K562 (cell line): ENCODE data around the gene SLC35B1. TPM values are rescaled to one million over a fixed set of nuclear protein-coding genes. Genes with fewer than 3 reads are reported as not detected.

Source experiments
- ATAC-seq: fragments of 200-7000 bp; cut with Tn5 transposase; 3 replicates; pipeline ENCODE4 v1.9.1; 2020; ENCODE audit warnings: moderate library complexity
- BruUV-seq: library from RNA; stranded (reverse); fragments of 400-500 nt; replicated peaks from 2 replicates; lab custom pipeline; 2021; lab: Mats Ljungman, UMichigan
- CTCF ChIA-PET: fragments of 300-600 bp; formaldehyde crosslinking; extraction: SDS; loops from one replicate; lab custom pipeline; 2021; ENCODE audit warnings: low intra/inter-chr PET ratio; lab: Yijun Ruan, JAX
- POLR2A ChIA-PET: fragments of 300-600, 350-650 bp; sonication (Branson Sonifier 250); formaldehyde crosslinking; extraction: SDS; loops from one replicate; lab custom pipeline; 2021; ENCODE audit warnings: antibody characterized with exemption, inconsistent platforms; lab: Yijun Ruan, JAX
- DNase-seq, 4 experiments: peaks; one replicate each; pipeline versions ENCODE4 v3.0.0 to v3.0.0-alpha.2; 2011 to 2018; ENCODE audit warnings: low spot score in 3 of 4, mixed read lengths in 3 of 4; ENCODE audit errors: extremely low read depth in 1 of 4
- FAIRE-seq: peaks from 2 replicates; lab custom pipeline; 2011; peaks lifted over from hg19 to GRCh38; lab: Jason Lieb, UNC
- H2AFZ ChIP-seq: 2 replicates; pipeline ENCODE4 v1.6.0; 2011; ENCODE audit warnings: low read depth, low read length, control low read depth, inconsistent platforms
- H3K27ac ChIP-seq: fragments of 200-600 bp; 3 replicates; pipeline ENCODE4 v1.8.0; 2011; ENCODE audit warnings: low read depth, mild to moderate bottlenecking, control low read depth, inconsistent platforms, low read length, moderate library complexity, mixed read lengths; ENCODE audit errors: extremely low read depth
- H3K27me3 ChIP-seq, 2 experiments: fragments of 300-600 bp in 1 of 2; 2 replicates in 1 of 2; 3 replicates in 1 of 2; pipeline versions ENCODE4 v1.6.0 to v1.8.0; 2011; ENCODE audit warnings: inconsistent platforms in 2 of 2, low read length in 2 of 2, mild to moderate bottlenecking in 1 of 2, mixed read lengths in 1 of 2, moderate library complexity in 1 of 2; ENCODE audit not compliant: control insufficient read depth in 2 of 2, insufficient read depth in 2 of 2
- H3K36me3 ChIP-seq: fragments of 300-600 bp; 3 replicates; pipeline ENCODE4 v1.8.0; 2011; ENCODE audit warnings: mild to moderate bottlenecking, low read length, inconsistent platforms; ENCODE audit not compliant: control insufficient read depth, insufficient read depth
- H3K4me1 ChIP-seq, 2 experiments: fragments of 200-600 bp in 1 of 2; replicated peaks in 1 of 2; 2 replicates in 1 of 2; 3 replicates in 1 of 2; pipeline versions ENCODE4 v1.5.1 to v1.8.0; 2011; ENCODE audit warnings: inconsistent platforms in 2 of 2, low read length in 2 of 2, mild to moderate bottlenecking in 1 of 2, mixed read lengths in 1 of 2, moderate library complexity in 1 of 2; ENCODE audit not compliant: control insufficient read depth in 2 of 2, insufficient read depth in 2 of 2
- H3K4me2 ChIP-seq: 2 replicates; pipeline ENCODE4 v1.6.1; 2011; ENCODE audit warnings: low read length, control low read depth, inconsistent platforms, mixed read lengths; ENCODE audit not compliant: insufficient read depth
- H3K4me3 ChIP-seq: fragments of 200-600 bp; sonication (generic), shearing (Covaris generic); 2 replicates; pipeline ENCODE4 v1.5.1; 2016; ENCODE audit warnings: control low read depth, inconsistent platforms
- H3K79me2 ChIP-seq: fragments of 200-600 bp; 3 replicates; pipeline ENCODE4 v1.8.0; 2011; ENCODE audit warnings: low read length, inconsistent platforms; ENCODE audit not compliant: control insufficient read depth, insufficient read depth
- H3K9ac ChIP-seq, 2 experiments: 2 replicates each; pipeline versions ENCODE4 v1.6.0 to v1.6.1; 2011; ENCODE audit warnings: low read depth in 2 of 2, low read length in 2 of 2, control low read depth in 1 of 2, inconsistent platforms in 1 of 2, mild to moderate bottlenecking in 1 of 2, mixed read lengths in 1 of 2; ENCODE audit not compliant: insufficient read depth in 1 of 2
- H3K9me1 ChIP-seq: one replicate; pipeline ENCODE4 v1.6.0; 2011; ENCODE audit warnings: inconsistent platforms, mild to moderate bottlenecking, low read length, moderate library complexity; ENCODE audit not compliant: control insufficient read depth, insufficient read depth
- H3K9me3 ChIP-seq: replicated peaks from 2 replicates; pipeline ENCODE4 v1.5.1; 2011; ENCODE audit warnings: low read depth, low read length, inconsistent platforms; ENCODE audit not compliant: control insufficient read depth, insufficient read depth
- H4K20me1 ChIP-seq: replicated peaks from 2 replicates; pipeline ENCODE4 v1.6.1; 2011; ENCODE audit warnings: low read length, inconsistent platforms, mixed read lengths; ENCODE audit not compliant: control insufficient read depth, insufficient read depth
- HDAC2 ChIP-seq: fragments of 450-650 bp; IDR thresholded peaks from 2 replicates; pipeline ENCODE4 v1.6.1; 2016; ENCODE audit warnings: mild to moderate bottlenecking
- HNRNPUL1 ChIP-seq: fragments of 200-400 bp; formaldehyde crosslinking; IDR thresholded peaks from 2 replicates; pipeline ENCODE4 v1.6.1; 2017; ENCODE audit warnings: low read length
- KAT2B ChIP-seq: IDR thresholded peaks from one replicate; pipeline ENCODE4 v1.6.1; 2012; ENCODE audit warnings: low read depth, mild to moderate bottlenecking, control low read depth, inconsistent platforms, low read length, moderate library complexity
- MCM3 ChIP-seq: fragments of 450-650 bp; IDR thresholded peaks from 2 replicates; pipeline ENCODE4 v1.6.1; 2016
- NCOR1 ChIP-seq: fragments of 450-650 bp; IDR thresholded peaks from 2 replicates; pipeline ENCODE4 v1.6.1; 2016; ENCODE audit warnings: mild to moderate bottlenecking, moderate library complexity
- POLR2AphosphoS5 ChIP-seq: IDR thresholded peaks from 2 replicates; pipeline ENCODE4 v1.6.1; 2011; ENCODE audit warnings: mild to moderate bottlenecking, low read depth, low read length, moderate library complexity; ENCODE audit not compliant: control insufficient read depth, insufficient read depth
- RBM39 ChIP-seq: fragments of 200-400 bp; formaldehyde crosslinking; optimal IDR thresholded peaks from 2 replicates; pipeline ENCODE3; 2018; ENCODE audit warnings: low read depth, low read length
- SIRT6 ChIP-seq: IDR thresholded peaks from one replicate; pipeline ENCODE4 v1.6.1; 2012; ENCODE audit warnings: low read depth, mild to moderate bottlenecking, control low read depth, inconsistent platforms, low read length, moderate library complexity
- SMAD2 ChIP-seq: fragments of 150-350 bp; IDR thresholded peaks from 2 replicates; pipeline ENCODE4 v1.6.1; 2014; ENCODE audit warnings: low read depth, mild to moderate bottlenecking, low read length
- TRIM24 ChIP-seq, 2 experiments: fragments of 450-650 bp; IDR thresholded peaks; 2 replicates each; pipeline ENCODE4 v1.6.1; 2016
- U2AF1 ChIP-seq: fragments of 200-400 bp; formaldehyde crosslinking; optimal IDR thresholded peaks from 2 replicates; pipeline ENCODE3; 2017; ENCODE audit warnings: mild to moderate bottlenecking, low read depth, low read length, moderate library complexity
- ZBTB1 ChIP-seq: sonication (generic); formaldehyde crosslinking; IDR thresholded peaks from 2 replicates; pipeline ENCODE4 v1.8.1; 2023; ENCODE audit warnings: missing genetic modification reagents, low read depth, mild to moderate bottlenecking, borderline replicate concordance
- ZNF23 ChIP-seq: fragments of 250-450 bp; sonication (Bioruptor Pico); IDR thresholded peaks from 2 replicates; pipeline ENCODE4 v1.4.0; 2020; ENCODE audit warnings: mild to moderate bottlenecking
- ZNF347 ChIP-seq: fragments of 450-650 bp; formaldehyde crosslinking; IDR thresholded peaks from 2 replicates; pipeline ENCODE4 v1.4.0; 2020; ENCODE audit warnings: low read depth, mild to moderate bottlenecking, moderate library complexity
- ZNF41 ChIP-seq: fragments of 250-450 bp; sonication (Bioruptor Pico); conservative IDR thresholded peaks from 2 replicates; pipeline ENCODE4 v1.4.0; 2020; ENCODE audit warnings: mild to moderate bottlenecking
- ZNF696 ChIP-seq: fragments of 250-450 bp; sonication (Bioruptor Pico); conservative IDR thresholded peaks from 2 replicates; pipeline ENCODE4 v1.4.0; 2020; ENCODE audit warnings: mild to moderate bottlenecking, moderate library complexity
- ZNF830 ChIP-seq: fragments of 250-450 bp; sonication (Bioruptor Pico); IDR thresholded peaks from 2 replicates; pipeline ENCODE4 v1.5.0; 2021; ENCODE audit warnings: mild to moderate bottlenecking
- WGBS: fragments of 100-300 bp; shearing (Covaris generic); methylation state at CpG from one replicate; pipeline ENCODE4 v1.1.6; 2016; ENCODE audit warnings: low coverage, mixed read lengths; ENCODE audit not compliant: insufficient coverage; ENCODE audit errors: missing lambda C conversion rate; 5-methylcytosine and 5-hydroxymethylcytosine counted together
- in situ Hi-C: fragments of 300-500 bp; cut with MboI; formaldehyde crosslinking; loops from 4 replicates; pipeline ENCODE4 v1.15.0; 2018; ENCODE audit warnings: inconsistent platforms, mixed read lengths
- intact Hi-C: fragments of 100-400 bp; cut with micrococcal nuclease; formaldehyde crosslinking; loops from 2 replicates; pipeline ENCODE4 v1.14.2; 2022
- polyA plus RNA-seq, 8 experiments: library from polyadenylated mRNA; depleted of rRNA in 4 of 8; stranded (reverse) in 5 of 8; unstranded in 3 of 8; fragments of >200 nt; fragmentation: Nextera tagmentation in 2 of 8; fragmentation: Illumina TruSeq in 1 of 8; extraction: Ambion mirVana in 2 of 8; extraction: Trizol in 1 of 8; gene quantifications; 2 replicates each; pipeline versions ENCODE4 v1.2.1 to v1.2.3, GENCODE V29; 2011 to 2014; ENCODE audit warnings: inconsistent platforms in 1 of 8, missing spikeins in 1 of 8
- total RNA-seq, 7 experiments: library from RNA; depleted of rRNA in 6 of 7; stranded (reverse); fragments of >200 nt in 6 of 7; fragmentation: Illumina TruSeq in 2 of 7; extraction: Trizol in 2 of 7; gene quantifications; 2 replicates each; pipeline versions ENCODE4 v1.2.1 to v1.2.3, GENCODE V29; 2011 to 2021; ENCODE audit warnings: low replicate concordance in 1 of 7
- TF ChIP-seq, protein P1 (sequence below): sonication (generic); formaldehyde crosslinking; IDR thresholded peaks from 2 replicates; pipeline ENCODE4 v1.8.1; 2023; ENCODE audit warnings: mild to moderate bottlenecking, missing genetic modification reagents
- TF ChIP-seq, protein P2 (sequence below): sonication (generic); formaldehyde crosslinking; IDR thresholded peaks from 2 replicates; pipeline ENCODE4 v1.8.0; 2022; ENCODE audit warnings: missing genetic modification reagents, mild to moderate bottlenecking, borderline replicate concordance
- TF ChIP-seq, protein P3 (sequence below): fragments of 150-350 bp; conservative IDR thresholded peaks from 2 replicates; pipeline ENCODE4 v1.6.1; 2014; ENCODE audit warnings: low read length

Gene SLC35B1
- total and polyA plus RNA-seq, 9 of the 15 experiments (the other 6 are each of a cell fraction or from before 2014, with no cell fraction given), result 51.4 to 87.9 (median 66.3) TPM

DNA sequence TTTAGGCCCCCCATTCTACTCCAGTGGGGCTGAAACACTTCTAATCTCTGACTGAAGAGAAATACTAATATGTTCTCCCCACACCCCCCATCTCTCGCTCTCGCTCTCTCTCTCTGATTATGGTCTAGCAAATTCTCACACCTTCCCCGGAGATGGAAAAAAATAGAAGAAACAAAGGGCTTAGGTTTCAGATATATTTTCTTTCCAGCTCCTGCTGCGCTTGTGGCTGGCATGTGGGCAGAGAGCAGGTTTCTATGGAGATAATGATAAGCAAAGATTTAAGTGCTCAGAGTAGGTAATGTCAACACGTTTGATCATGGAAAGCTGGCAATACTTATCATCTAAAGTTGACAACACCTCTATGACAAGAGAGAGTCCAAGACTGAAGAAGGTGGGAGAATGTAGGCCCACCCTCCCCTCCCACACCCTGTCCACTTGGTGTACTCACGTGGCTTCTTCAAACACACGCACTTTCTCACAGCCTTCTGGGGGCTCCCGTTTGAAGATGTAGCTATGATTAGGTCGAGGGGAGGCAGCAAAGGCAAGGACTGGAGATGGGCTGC lies 8.0 kb upstream of the SLC35B1 start (continued):
- no peak for TF ChIP-seq RBM39
- no peak for TF ChIP-seq ZNF696
- no peak for TF ChIP-seq U2AF1
- TF ChIP-seq NCOR1, result no peak
- TF ChIP-seq HDAC2, result no peak

DNA sequence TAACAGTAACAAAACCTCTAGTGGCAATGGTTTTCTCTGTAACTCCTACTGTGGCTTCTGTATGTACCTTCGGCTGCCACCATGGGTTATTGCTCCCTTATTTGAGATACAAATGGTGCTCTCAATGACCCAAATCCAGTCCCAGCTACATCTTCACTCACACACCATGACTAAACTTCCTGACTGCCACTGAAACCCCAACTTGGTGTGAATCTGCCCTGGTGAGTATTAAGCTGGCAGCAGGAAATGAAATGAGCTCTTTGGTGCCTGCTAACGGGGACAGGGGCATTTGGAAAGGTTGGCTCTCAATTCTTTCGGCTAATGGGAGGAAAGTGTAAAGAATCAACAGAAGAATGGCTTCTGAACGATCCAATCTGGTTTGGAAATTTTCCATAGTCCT lies 7.5 kb upstream of the SLC35B1 start:
- no peaks in the 10 kb centered on the region for H3K79me2 ChIP-seq
- intact Hi-C loops (no loop called here), in situ Hi-C loops (no loop called here)
- no peak for FAIRE-seq
- no peak for ATAC-seq
- H2AFZ ChIP-seq, result no peak overlapping the region
- H3K9me3 ChIP-seq, result no peaks in the 10 kb centered on the region
- H3K4me2 ChIP-seq, result no peak overlapping the region
- no peaks in the 10 kb centered on the region for H3K4me1 ChIP-seq
- POLR2A ChIA-PET, result interaction anchor here (0.7 to 1.0 kb wide), 2 partner anchors 18 to 813 kb away, joined by 3 read pairs; no protein-coding TSS in a partner anchor
- no peaks in the 10 kb centered on the region for H3K27me3 ChIP-seq
- no peak for DNase-seq
- H3K9ac ChIP-seq, result no peak overlapping the region
- WGBS, result 84% methylated on average over 4 of the region's 4 CpGs
- no TSS peak for BruUV-seq
- peaks cover 4% of the 10 kb centered on the region for H3K9me1 ChIP-seq
- no peak overlapping the region for H3K4me3 ChIP-seq
- no peaks in the 10 kb centered on the region for H4K20me1 ChIP-seq
- peaks cover 93% of the 10 kb centered on the region for H3K36me3 ChIP-seq
- CTCF ChIA-PET, result no interaction called here
- no peak overlapping the region for H3K27ac ChIP-seq
- no peak for TF ChIP-seq SIRT6
- TF ChIP-seq ZNF347 (CRISPR knock-in tag), result no peak
- no peak for TF ChIP-seq MCM3
- no peak for TF ChIP-seq ZNF830 (CRISPR knock-in tag)
- no peak for TF ChIP-seq HNRNPUL1
- TF ChIP-seq TRIM24 (IDR thresholded peaks at IDR 0.05), result no peak
- no peak for TF ChIP-seq POLR2AphosphoS5
- TF ChIP-seq, protein P1, sequence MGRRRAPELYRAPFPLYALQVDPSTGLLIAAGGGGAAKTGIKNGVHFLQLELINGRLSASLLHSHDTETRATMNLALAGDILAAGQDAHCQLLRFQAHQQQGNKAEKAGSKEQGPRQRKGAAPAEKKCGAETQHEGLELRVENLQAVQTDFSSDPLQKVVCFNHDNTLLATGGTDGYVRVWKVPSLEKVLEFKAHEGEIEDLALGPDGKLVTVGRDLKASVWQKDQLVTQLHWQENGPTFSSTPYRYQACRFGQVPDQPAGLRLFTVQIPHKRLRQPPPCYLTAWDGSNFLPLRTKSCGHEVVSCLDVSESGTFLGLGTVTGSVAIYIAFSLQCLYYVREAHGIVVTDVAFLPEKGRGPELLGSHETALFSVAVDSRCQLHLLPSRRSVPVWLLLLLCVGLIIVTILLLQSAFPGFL (CRISPR knock-in tag), result no peak
- no peak for TF ChIP-seq SMAD2
- TF ChIP-seq ZNF23 (CRISPR knock-in tag), result no peak
- no peak for TF ChIP-seq KAT2B
- TF ChIP-seq ZBTB1, result no peak
- TF ChIP-seq ZNF41 (CRISPR knock-in tag), result no peak
- TF ChIP-seq, protein P2, sequence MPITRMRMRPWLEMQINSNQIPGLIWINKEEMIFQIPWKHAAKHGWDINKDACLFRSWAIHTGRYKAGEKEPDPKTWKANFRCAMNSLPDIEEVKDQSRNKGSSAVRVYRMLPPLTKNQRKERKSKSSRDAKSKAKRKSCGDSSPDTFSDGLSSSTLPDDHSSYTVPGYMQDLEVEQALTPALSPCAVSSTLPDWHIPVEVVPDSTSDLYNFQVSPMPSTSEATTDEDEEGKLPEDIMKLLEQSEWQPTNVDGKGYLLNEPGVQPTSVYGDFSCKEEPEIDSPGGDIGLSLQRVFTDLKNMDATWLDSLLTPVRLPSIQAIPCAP (CRISPR knock-in tag), result no peak
- TF ChIP-seq, protein P3, sequence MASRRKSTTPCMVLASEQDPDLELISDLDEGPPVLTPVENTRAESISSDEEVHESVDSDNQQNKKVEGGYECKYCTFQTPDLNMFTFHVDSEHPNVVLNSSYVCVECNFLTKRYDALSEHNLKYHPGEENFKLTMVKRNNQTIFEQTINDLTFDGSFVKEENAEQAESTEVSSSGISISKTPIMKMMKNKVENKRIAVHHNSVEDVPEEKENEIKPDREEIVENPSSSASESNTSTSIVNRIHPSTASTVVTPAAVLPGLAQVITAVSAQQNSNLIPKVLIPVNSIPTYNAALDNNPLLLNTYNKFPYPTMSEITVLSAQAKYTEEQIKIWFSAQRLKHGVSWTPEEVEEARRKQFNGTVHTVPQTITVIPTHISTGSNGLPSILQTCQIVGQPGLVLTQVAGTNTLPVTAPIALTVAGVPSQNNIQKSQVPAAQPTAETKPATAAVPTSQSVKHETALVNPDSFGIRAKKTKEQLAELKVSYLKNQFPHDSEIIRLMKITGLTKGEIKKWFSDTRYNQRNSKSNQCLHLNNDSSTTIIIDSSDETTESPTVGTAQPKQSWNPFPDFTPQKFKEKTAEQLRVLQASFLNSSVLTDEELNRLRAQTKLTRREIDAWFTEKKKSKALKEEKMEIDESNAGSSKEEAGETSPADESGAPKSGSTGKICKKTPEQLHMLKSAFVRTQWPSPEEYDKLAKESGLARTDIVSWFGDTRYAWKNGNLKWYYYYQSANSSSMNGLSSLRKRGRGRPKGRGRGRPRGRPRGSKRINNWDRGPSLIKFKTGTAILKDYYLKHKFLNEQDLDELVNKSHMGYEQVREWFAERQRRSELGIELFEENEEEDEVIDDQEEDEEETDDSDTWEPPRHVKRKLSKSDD, result no peak
